K562 (cell line): ENCODE data around the gene SACM1L. TPM values are rescaled to one million over a fixed set of nuclear protein-coding genes. Genes with fewer than 3 reads are reported as not detected.

Experiments
- BDP1 ChIP-seq: IDR thresholded peaks from 3 replicates; pipeline ENCODE4 v1.6.1; 2011; ENCODE audit not compliant: insufficient read length, insufficient read depth
- CBFB ChIP-seq: sonication (generic); formaldehyde crosslinking; IDR thresholded peaks from 2 replicates; pipeline ENCODE4 v1.4.0; 2020; ENCODE audit warnings: mild to moderate bottlenecking, missing genetic modification reagents
- CREB1 ChIP-seq, 2 experiments: sonication (generic) in 1 of 2; formaldehyde crosslinking in 1 of 2; IDR thresholded peaks; 2 replicates each; pipeline versions ENCODE4 v1.6.1 to v1.8.0; 2012 to 2022; ENCODE audit warnings: inconsistent platforms in 1 of 2, mild to moderate bottlenecking in 1 of 2, missing genetic modification reagents in 1 of 2, moderate library complexity in 1 of 2
- EP300 ChIP-seq: IDR thresholded peaks from 2 replicates; pipeline ENCODE4 v1.6.1; 2012; ENCODE audit warnings: low read length, improper control_type of control experiment
- EP400 ChIP-seq: fragments of 450-650 bp; IDR thresholded peaks from 2 replicates; pipeline ENCODE4 v1.6.1; 2017; ENCODE audit warnings: antibody characterized with exemption, mild to moderate bottlenecking, moderate library complexity
- FOXK1 ChIP-seq: sonication (generic); formaldehyde crosslinking; IDR thresholded peaks from 2 replicates; pipeline ENCODE4 v1.8.0; 2022; ENCODE audit warnings: missing genetic modification reagents, mild to moderate bottlenecking, borderline replicate concordance
- HCFC1 ChIP-seq: IDR thresholded peaks from 2 replicates; pipeline ENCODE4 v1.6.1; 2012; ENCODE audit warnings: low read depth, low read length, improper control_type of control experiment
- HMBOX1 ChIP-seq: sonication (generic); IDR thresholded peaks from 2 replicates; pipeline ENCODE4 v1.6.1; 2016
- HMG20B ChIP-seq: fragments of 250-450 bp; sonication (Bioruptor Pico); IDR thresholded peaks from 2 replicates; pipeline ENCODE4 v1.5.0; 2021; ENCODE audit warnings: mild to moderate bottlenecking
- HMGN3 ChIP-seq: IDR thresholded peaks from 2 replicates; pipeline ENCODE4 v1.6.1; 2011; ENCODE audit warnings: borderline replicate concordance, low read depth, mild to moderate bottlenecking, mixed read lengths, low read length; ENCODE audit not compliant: insufficient read length; ENCODE audit errors: extremely low read depth
- PCBP1 ChIP-seq: fragments of 200-400 bp; formaldehyde crosslinking; IDR thresholded peaks from 2 replicates; pipeline ENCODE4 v1.6.1; 2018; ENCODE audit warnings: mild to moderate bottlenecking, low read depth, low read length; ENCODE audit not compliant: poor library complexity, severe bottlenecking
- RBM22 ChIP-seq: fragments of 200-400 bp; formaldehyde crosslinking; IDR thresholded peaks from 2 replicates; pipeline ENCODE4 v1.6.1; 2018; ENCODE audit warnings: low read length, low read depth; ENCODE audit not compliant: poor library complexity, severe bottlenecking
- SFPQ ChIP-seq: fragments of 200-400 bp; formaldehyde crosslinking; IDR thresholded peaks from 2 replicates; pipeline ENCODE4 v1.6.1; 2017; ENCODE audit warnings: mild to moderate bottlenecking, low read depth, low read length, moderate library complexity
- TAL1 ChIP-seq: fragments of 450-650 bp; IDR thresholded peaks from 2 replicates; pipeline ENCODE4 v1.6.1; 2016; ENCODE audit warnings: mild to moderate bottlenecking
- TSC22D4 ChIP-seq: fragments of 450-650 bp; IDR thresholded peaks from 2 replicates; pipeline ENCODE4 v1.6.1; 2016; ENCODE audit warnings: missing genetic modification characterization, missing biosample characterization, control low read depth
- XRCC5 ChIP-seq: fragments of 200-400 bp; formaldehyde crosslinking; IDR thresholded peaks from 2 replicates; pipeline ENCODE4 v1.6.1; 2017; ENCODE audit warnings: low read depth, mild to moderate bottlenecking, low read length
- ZBED1 ChIP-seq: IDR thresholded peaks from 2 replicates; pipeline ENCODE4 v1.6.1; 2014
- ZNF232 ChIP-seq: sonication (generic); formaldehyde crosslinking; IDR thresholded peaks from 2 replicates; pipeline ENCODE4 v1.8.0; 2022; ENCODE audit warnings: mild to moderate bottlenecking, missing genetic modification reagents
- polyA plus RNA-seq, 8 experiments: library from polyadenylated mRNA; depleted of rRNA in 4 of 8; stranded (reverse) in 5 of 8; unstranded in 3 of 8; fragments of >200 nt; fragmentation: Nextera tagmentation in 2 of 8; fragmentation: Illumina TruSeq in 1 of 8; extraction: Ambion mirVana in 2 of 8; extraction: Trizol in 1 of 8; gene quantifications; 2 replicates each; pipeline versions ENCODE4 v1.2.1 to v1.2.3, GENCODE V29; 2011 to 2014; ENCODE audit warnings: inconsistent platforms in 1 of 8, missing spikeins in 1 of 8
- total RNA-seq, 7 experiments: library from RNA; depleted of rRNA in 6 of 7; stranded (reverse); fragments of >200 nt in 6 of 7; fragmentation: Illumina TruSeq in 2 of 7; extraction: Trizol in 2 of 7; gene quantifications; 2 replicates each; pipeline versions ENCODE4 v1.2.1 to v1.2.3, GENCODE V29; 2011 to 2021; ENCODE audit warnings: low replicate concordance in 1 of 7
- TF ChIP-seq, protein P1 (sequence below): fragments of 450-650 bp; IDR thresholded peaks from 2 replicates; pipeline ENCODE4 v1.6.1; 2017; ENCODE audit warnings: antibody characterized with exemption
- TF ChIP-seq, protein P2 (sequence below): fragments of 250-450 bp; sonication (Bioruptor Pico); IDR thresholded peaks from 2 replicates; pipeline ENCODE4 v1.9.0; 2021; ENCODE audit warnings: mild to moderate bottlenecking, inconsistent platforms

SACM1L gene
- total and polyA plus RNA-seq, 9 of the 15 experiments (the other 6 are each of a cell fraction or from before 2014, with no cell fraction given) = 25.7 to 67.2 (median 40.3) TPM

DNA sequence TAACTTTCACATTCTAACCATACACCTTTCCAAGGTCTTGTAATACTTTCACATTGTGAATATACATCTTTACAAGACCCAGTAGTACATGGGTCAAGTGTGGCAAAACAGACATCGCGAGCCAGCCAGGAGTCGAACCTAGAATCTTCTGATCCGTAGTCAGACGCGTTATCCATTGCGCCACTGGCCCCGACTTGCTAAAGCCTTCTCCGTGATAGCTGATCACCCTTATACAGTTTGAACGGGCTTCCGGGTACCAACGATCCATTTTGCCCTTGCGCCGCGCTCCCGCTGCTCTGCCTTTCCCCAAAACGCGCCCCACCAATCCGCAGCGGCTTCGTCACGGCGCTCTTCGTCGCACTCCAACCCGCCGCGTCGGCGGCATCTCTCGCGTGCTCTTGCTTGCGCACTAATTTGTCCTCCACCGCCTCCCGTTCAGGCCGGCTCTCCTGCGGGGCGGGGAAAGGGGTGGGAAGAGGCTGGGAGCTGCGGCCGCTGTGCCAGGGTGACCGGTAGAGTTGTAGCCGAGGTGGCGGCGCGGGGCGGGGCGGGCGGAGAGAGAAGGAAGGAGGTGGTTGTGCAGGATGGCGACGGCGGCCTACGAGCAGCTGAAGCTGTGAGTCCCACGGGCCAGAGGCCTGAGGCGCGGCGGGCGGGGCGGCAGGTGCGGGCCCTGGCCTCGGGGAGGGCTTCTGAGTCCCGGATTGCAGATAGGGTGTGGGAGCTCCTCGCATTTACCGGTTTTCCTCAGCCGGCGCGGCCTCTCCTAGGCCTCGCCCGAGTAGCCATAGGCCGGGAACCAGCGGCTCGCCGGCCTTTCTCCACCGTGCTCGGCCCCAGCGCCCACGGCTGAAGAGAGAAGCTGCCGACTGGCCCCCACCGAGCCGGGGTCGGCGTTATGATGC, at the start of gene SACM1L (continued):
- TF ChIP-seq SFPQ (no peak), PCBP1 (peak; percentile 84), BDP1 (peak; percentile 93), EP400 (peak; percentile 86), ZNF232 (no peak; the same call in 1 of the 2 replicates), TAL1 (no peak; the same call in 1 of the 2 replicates), CREB1 (IDR thresholded peaks at IDR 0.05) (peak; percentile 94), CREB1 (CRISPR knock-in tag; IDR thresholded peaks at IDR 0.05) (peak; percentile 95), EP300 (peak; percentile 82), HMG20B (CRISPR knock-in tag) (no peak), HCFC1 (peak; percentile 72), TSC22D4 (tag) (no peak), CBFB (CRISPR knock-in tag) (no peak), RBM22 (peak; percentile 82), XRCC5 (peak; percentile 96), ZBED1 (no peak), HMBOX1 (peak; percentile 88), FOXK1 (CRISPR knock-in tag) (no peak; the same call in 1 of the 2 replicates), HMGN3 (peak; percentile 94)
- TF ChIP-seq, protein P1, sequence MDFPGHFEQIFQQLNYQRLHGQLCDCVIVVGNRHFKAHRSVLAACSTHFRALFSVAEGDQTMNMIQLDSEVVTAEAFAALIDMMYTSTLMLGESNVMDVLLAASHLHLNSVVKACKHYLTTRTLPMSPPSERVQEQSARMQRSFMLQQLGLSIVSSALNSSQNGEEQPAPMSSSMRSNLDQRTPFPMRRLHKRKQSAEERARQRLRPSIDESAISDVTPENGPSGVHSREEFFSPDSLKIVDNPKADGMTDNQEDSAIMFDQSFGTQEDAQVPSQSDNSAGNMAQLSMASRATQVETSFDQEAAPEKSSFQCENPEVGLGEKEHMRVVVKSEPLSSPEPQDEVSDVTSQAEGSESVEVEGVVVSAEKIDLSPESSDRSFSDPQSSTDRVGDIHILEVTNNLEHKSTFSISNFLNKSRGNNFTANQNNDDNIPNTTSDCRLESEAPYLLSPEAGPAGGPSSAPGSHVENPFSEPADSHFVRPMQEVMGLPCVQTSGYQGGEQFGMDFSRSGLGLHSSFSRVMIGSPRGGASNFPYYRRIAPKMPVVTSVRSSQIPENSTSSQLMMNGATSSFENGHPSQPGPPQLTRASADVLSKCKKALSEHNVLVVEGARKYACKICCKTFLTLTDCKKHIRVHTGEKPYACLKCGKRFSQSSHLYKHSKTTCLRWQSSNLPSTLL = peak; percentile 91
- TF ChIP-seq, protein P2, sequence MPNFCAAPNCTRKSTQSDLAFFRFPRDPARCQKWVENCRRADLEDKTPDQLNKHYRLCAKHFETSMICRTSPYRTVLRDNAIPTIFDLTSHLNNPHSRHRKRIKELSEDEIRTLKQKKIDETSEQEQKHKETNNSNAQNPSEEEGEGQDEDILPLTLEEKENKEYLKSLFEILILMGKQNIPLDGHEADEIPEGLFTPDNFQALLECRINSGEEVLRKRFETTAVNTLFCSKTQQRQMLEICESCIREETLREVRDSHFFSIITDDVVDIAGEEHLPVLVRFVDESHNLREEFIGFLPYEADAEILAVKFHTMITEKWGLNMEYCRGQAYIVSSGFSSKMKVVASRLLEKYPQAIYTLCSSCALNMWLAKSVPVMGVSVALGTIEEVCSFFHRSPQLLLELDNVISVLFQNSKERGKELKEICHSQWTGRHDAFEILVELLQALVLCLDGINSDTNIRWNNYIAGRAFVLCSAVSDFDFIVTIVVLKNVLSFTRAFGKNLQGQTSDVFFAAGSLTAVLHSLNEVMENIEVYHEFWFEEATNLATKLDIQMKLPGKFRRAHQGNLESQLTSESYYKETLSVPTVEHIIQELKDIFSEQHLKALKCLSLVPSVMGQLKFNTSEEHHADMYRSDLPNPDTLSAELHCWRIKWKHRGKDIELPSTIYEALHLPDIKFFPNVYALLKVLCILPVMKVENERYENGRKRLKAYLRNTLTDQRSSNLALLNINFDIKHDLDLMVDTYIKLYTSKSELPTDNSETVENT = 0 out of 2 replicates have a peak, but pooled peaks have one; percentile 55
